HCT116 (cell line): ENCODE data around the gene LIN9. TPM values are rescaled to one million over a fixed set of nuclear protein-coding genes. Genes with fewer than 3 reads are reported as not detected.
"Not testable (repeated sequence)": the region's sequence is repeated elsewhere in the genome, so short reads cannot be mapped to it uniquely, and the experiment has no call there.

ENCODE experiments used
- ATAC-seq: fragments of 200-7000 bp; cut with Tn5 transposase; 2 replicates; pipeline ENCODE4 v1.9.1; 2020; ENCODE audit warnings: mild to moderate bottlenecking, moderate library complexity
- BruUV-seq: library from RNA; stranded (reverse); fragments of 400-500 nt; replicated peaks from 2 replicates; lab custom pipeline; 2021; lab: Mats Ljungman, UMichigan
- CTCF ChIA-PET: fragments of 300-600 bp; sonication (Branson Sonifier 250); formaldehyde crosslinking; loops from one replicate; lab custom pipeline; 2021; ENCODE audit warnings: antibody characterized with exemption; lab: Charles Lee
- POLR2A ChIA-PET: fragments of 300-600, 350-600 bp; sonication (Branson Sonifier 250); formaldehyde crosslinking; loops from one replicate; lab custom pipeline; 2021; ENCODE audit warnings: antibody characterized with exemption; lab: Charles Lee
- RAD21 ChIA-PET, 2 experiments: fragments of 300-600 bp; sonication (Branson Sonifier 250); formaldehyde crosslinking; loops; one replicate each; lab custom pipeline; 2023; ENCODE audit warnings: low total read pairs in 2 of 2; ENCODE audit not compliant: uncharacterized antibody in 2 of 2, unreplicated experiment in 2 of 2, low non-redundant PET in 1 of 2; lab: Charles Lee
- DNase-seq: peaks from one replicate; pipeline ENCODE4 v3.0.0-alpha.2; 2010; ENCODE audit warnings: low read depth, low spot score
- H2AFZ ChIP-seq: fragments of 200-600 bp; shearing (Covaris generic), sonication (generic); 2 replicates; pipeline ENCODE4 v1.6.1; 2017; ENCODE audit warnings: low read depth, mixed run types, mixed read lengths, antibody characterized with exemption, low read length; ENCODE audit not compliant: poor library complexity, severe bottlenecking
- H3K27ac ChIP-seq: 2 replicates; pipeline ENCODE4 v1.5.1; 2012; ENCODE audit warnings: low read depth, low read length
- H3K27me3 ChIP-seq: fragments of 200-600 bp; sonication (generic); 2 replicates; pipeline ENCODE4 v1.6.1; 2016; ENCODE audit warnings: mixed run types, low read length, mixed read lengths; ENCODE audit not compliant: insufficient read depth
- H3K36me3 ChIP-seq, 2 experiments: fragments of 200-500 bp in 1 of 2; fragments of 200-600 bp in 1 of 2; sonication (Bioruptor generic) in 1 of 2; sonication (generic) in 1 of 2; 2 replicates each; pipeline versions ENCODE4 v1.5.1 to v1.6.1; 2014 to 2016; ENCODE audit warnings: low read length in 2 of 2, inconsistent platforms in 1 of 2, mixed read lengths in 1 of 2, mixed run types in 1 of 2; ENCODE audit not compliant: insufficient read depth in 2 of 2, control insufficient read depth in 1 of 2
- H3K4me1 ChIP-seq, 2 experiments: fragments of 200-600 bp in 1 of 2; sonication (generic) in 1 of 2; 2 replicates each; pipeline versions ENCODE4 v1.5.1 to v1.6.1; 2012 to 2017; ENCODE audit warnings: low read length in 2 of 2, inconsistent platforms in 1 of 2, mild to moderate bottlenecking in 1 of 2, mixed read lengths in 1 of 2, mixed run types in 1 of 2, moderate library complexity in 1 of 2; ENCODE audit not compliant: insufficient read depth in 2 of 2, control insufficient read depth in 1 of 2
- H3K4me2 ChIP-seq: fragments of 200-600 bp; sonication (generic); 2 replicates; pipeline ENCODE4 v1.6.1; 2017; ENCODE audit warnings: mixed run types, low read length, mixed read lengths
- H3K4me3 ChIP-seq, 2 experiments: fragments of 200-600 bp in 1 of 2; sonication (generic) in 1 of 2; replicated peaks in 1 of 2; 2 replicates each; pipeline ENCODE4 v1.5.1; 2011 to 2016; ENCODE audit warnings: low read length in 2 of 2, control low read depth in 1 of 2, low read depth in 1 of 2, mild to moderate bottlenecking in 1 of 2, mixed read lengths in 1 of 2, mixed run types in 1 of 2
- H3K79me2 ChIP-seq: fragments of 200-600 bp; sonication (generic); 2 replicates; pipeline ENCODE4 v1.6.1; 2017; ENCODE audit warnings: mild to moderate bottlenecking, mixed run types, low read length, moderate library complexity, mixed read lengths; ENCODE audit not compliant: insufficient read depth
- H3K9ac ChIP-seq: fragments of 200-600 bp; sonication (generic); 2 replicates; pipeline ENCODE4 v1.6.1; 2016; ENCODE audit warnings: low read length, mixed read lengths
- H3K9me2 ChIP-seq: fragments of 200-600 bp; sonication (generic), shearing (Covaris generic); 2 replicates; pipeline ENCODE4 v1.6.1; 2017; ENCODE audit warnings: mixed run types, mild to moderate bottlenecking, moderate library complexity; ENCODE audit not compliant: insufficient read depth
- H3K9me3 ChIP-seq, 2 experiments: fragments of 200-500 bp in 1 of 2; fragments of 200-600 bp in 1 of 2; sonication (Bioruptor generic) in 1 of 2; sonication (generic) in 1 of 2; 2 replicates each; pipeline ENCODE4 v1.6.1; 2014 to 2017; ENCODE audit warnings: low read length in 2 of 2, mixed read lengths in 2 of 2, inconsistent platforms in 1 of 2, low read depth in 1 of 2, mild to moderate bottlenecking in 1 of 2, mixed run types in 1 of 2, moderate library complexity in 1 of 2; ENCODE audit not compliant: control insufficient read depth in 1 of 2, insufficient read depth in 1 of 2
- H4K20me1 ChIP-seq: fragments of 200-600 bp; sonication (generic), shearing (Covaris generic); 2 replicates; pipeline ENCODE4 v1.6.1; 2017; ENCODE audit warnings: mixed run types, mild to moderate bottlenecking, moderate library complexity; ENCODE audit not compliant: insufficient read depth
- CEBPB ChIP-seq: IDR thresholded peaks from 2 replicates; pipeline ENCODE4 v1.6.1; 2012; ENCODE audit warnings: low read depth
- ELF1 ChIP-seq: IDR thresholded peaks from 2 replicates; pipeline ENCODE4 v1.6.1; 2012; ENCODE audit warnings: low read depth, borderline replicate concordance
- EZH2 ChIP-seq: fragments of 200-600 bp; sonication (generic); IDR thresholded peaks from 2 replicates; pipeline ENCODE4 v1.6.1; 2017; ENCODE audit warnings: antibody characterized with exemption, mixed run types
- POLR2A ChIP-seq: IDR thresholded peaks from 2 replicates; pipeline ENCODE4 v1.7.0; 2011; ENCODE audit warnings: borderline replicate concordance; ENCODE audit not compliant: insufficient read depth, insufficient read length; ENCODE audit errors: extremely low read depth
- SP1 ChIP-seq: IDR thresholded peaks from 2 replicates; pipeline ENCODE4 v1.6.1; 2012; ENCODE audit warnings: low read depth
- YY1 ChIP-seq: IDR thresholded peaks from 2 replicates; pipeline ENCODE4 v1.6.1; 2011; ENCODE audit warnings: low read length, low read depth, moderate library complexity, mild to moderate bottlenecking; ENCODE audit not compliant: insufficient replicate concordance; ENCODE audit errors: extremely low read depth
- ZFX ChIP-seq: fragments of 450-650 bp; IDR thresholded peaks from 2 replicates; pipeline ENCODE4 v1.6.1; 2017
- ZNF274 ChIP-seq: fragments of 200-500 bp; sonication (Bioruptor generic); IDR thresholded peaks from 2 replicates; pipeline ENCODE4 v1.6.1; 2014; ENCODE audit warnings: mild to moderate bottlenecking, low read depth, low read length, inconsistent platforms
- intact Hi-C: fragments of 100-400 bp; cut with micrococcal nuclease; formaldehyde crosslinking; loops from 2 replicates; pipeline ENCODE4 v1.10.0; 2022
- total RNA-seq: library from RNA; stranded (reverse); gene quantifications from one replicate; pipeline ENCODE4 v1.2.1, GENCODE V29; 2021; ENCODE audit not compliant: unreplicated experiment
- TF ChIP-seq, protein P1 (sequence below): IDR thresholded peaks from 2 replicates; pipeline ENCODE4 v1.6.1; 2012; ENCODE audit warnings: low read depth

The LIN9 gene
- total RNA-seq, 1 experiment from 2014 or later: 9.3 TPM

DNA sequence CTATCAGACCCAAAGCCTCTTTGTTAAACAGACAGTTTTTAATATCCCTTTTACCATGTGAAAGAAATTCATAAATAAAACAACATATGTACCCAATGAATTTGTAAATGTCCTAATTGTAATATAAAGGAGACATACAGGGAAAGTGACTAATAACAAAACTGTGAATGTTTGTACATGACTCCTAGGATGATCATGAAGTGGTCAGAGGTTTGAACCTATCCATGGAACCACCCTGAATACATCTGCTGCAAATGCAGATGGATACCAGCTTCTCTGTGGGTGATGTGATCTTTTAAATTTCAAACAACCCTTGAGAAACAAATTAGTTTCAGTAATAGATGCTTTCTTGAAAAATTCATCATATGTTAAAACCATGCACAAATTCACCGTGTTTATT, 105.7 kb downstream of the LIN9 start (continued):
- TF ChIP-seq, protein P1, sequence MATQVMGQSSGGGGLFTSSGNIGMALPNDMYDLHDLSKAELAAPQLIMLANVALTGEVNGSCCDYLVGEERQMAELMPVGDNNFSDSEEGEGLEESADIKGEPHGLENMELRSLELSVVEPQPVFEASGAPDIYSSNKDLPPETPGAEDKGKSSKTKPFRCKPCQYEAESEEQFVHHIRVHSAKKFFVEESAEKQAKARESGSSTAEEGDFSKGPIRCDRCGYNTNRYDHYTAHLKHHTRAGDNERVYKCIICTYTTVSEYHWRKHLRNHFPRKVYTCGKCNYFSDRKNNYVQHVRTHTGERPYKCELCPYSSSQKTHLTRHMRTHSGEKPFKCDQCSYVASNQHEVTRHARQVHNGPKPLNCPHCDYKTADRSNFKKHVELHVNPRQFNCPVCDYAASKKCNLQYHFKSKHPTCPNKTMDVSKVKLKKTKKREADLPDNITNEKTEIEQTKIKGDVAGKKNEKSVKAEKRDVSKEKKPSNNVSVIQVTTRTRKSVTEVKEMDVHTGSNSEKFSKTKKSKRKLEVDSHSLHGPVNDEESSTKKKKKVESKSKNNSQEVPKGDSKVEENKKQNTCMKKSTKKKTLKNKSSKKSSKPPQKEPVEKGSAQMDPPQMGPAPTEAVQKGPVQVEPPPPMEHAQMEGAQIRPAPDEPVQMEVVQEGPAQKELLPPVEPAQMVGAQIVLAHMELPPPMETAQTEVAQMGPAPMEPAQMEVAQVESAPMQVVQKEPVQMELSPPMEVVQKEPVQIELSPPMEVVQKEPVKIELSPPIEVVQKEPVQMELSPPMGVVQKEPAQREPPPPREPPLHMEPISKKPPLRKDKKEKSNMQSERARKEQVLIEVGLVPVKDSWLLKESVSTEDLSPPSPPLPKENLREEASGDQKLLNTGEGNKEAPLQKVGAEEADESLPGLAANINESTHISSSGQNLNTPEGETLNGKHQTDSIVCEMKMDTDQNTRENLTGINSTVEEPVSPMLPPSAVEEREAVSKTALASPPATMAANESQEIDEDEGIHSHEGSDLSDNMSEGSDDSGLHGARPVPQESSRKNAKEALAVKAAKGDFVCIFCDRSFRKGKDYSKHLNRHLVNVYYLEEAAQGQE: no peak
- no peak for TF ChIP-seq ZFX
- no peak for TF ChIP-seq POLR2A
- no peak for TF ChIP-seq CEBPB
- TF ChIP-seq SP1: no peak
- no peak for TF ChIP-seq EZH2
- no peak for TF ChIP-seq YY1
- TF ChIP-seq ZNF274: no peak
- TF ChIP-seq ELF1: no peak

DNA sequence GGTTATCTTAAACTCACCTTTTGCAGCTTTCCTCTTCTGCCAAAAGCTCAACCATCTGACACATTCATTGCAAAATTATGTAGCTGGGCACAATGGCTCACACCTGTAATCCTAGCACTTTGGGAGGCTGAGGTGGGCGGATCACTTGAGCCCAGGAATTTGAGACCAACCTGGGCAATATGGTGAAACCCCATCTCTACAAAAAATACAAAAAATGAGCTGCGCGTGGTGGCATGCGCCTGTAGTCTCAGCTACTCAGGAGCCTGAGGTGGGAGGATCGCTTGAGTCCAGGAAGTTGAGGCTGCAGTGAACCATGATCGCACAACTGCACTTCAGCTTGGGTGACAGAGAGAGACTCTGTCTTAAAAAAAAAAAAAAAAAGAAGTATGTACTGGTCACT, 106.3 kb downstream of the LIN9 start:
- intact Hi-C loops, H3K27me3 ChIP-seq, H3K36me3 ChIP-seq, H2AFZ ChIP-seq, H3K27ac ChIP-seq, BruUV-seq, H3K9me3 ChIP-seq, H3K4me1 ChIP-seq, POLR2A ChIA-PET, H3K9ac ChIP-seq, DNase-seq, H3K79me2 ChIP-seq, H4K20me1 ChIP-seq, H3K4me2 ChIP-seq, H3K4me3 ChIP-seq, H3K9me2 ChIP-seq, ATAC-seq: not testable (repeated sequence)
- CTCF ChIA-PET: interaction anchor here (1.1 to 2.9 kb wide), 2 partner anchors 77 to 131 kb away, joined by 4 to 25 read pairs; no protein-coding TSS in a partner anchor
- RAD21 ChIA-PET: interaction anchor here in 1 of 2 experiments (0.8 kb wide), 1 partner anchor 130 kb away, joined by 3 read pairs; no protein-coding TSS in a partner anchor
